Measurements from ENCODE around the gene TBC1D16. TPM values are rescaled to one million over a fixed set of nuclear protein-coding genes. Genes with fewer than 3 reads are reported as not detected.

Gene TBC1D16
- total RNA-seq, 1 donor = 68.8 TPM

- no peaks in the 10 kb centered on the region for H3K9me3 ChIP-seq (ENCODE audit: low read depth, low read length)
- peaks cover 8% of the 10 kb centered on the region for H3K4me1 ChIP-seq (ENCODE audit: insufficient read depth, low read length)
- H2AFZ ChIP-seq (ENCODE audit: low read length) = no peak overlapping the region
- no peaks in the 10 kb centered on the region for H4K20me1 ChIP-seq (ENCODE audit: insufficient read depth, low read length)
- DNase-seq (ENCODE audit: insufficient read length, low spot score, missing footprints) = no peak
- H3K4me3 ChIP-seq (ENCODE audit: insufficient read depth, low read length) = no peak overlapping the region
- no peak overlapping the region for H3K4me2 ChIP-seq (ENCODE audit: insufficient read depth, low read length)
- no peak overlapping the region for H3K27ac ChIP-seq (ENCODE audit: low read depth, low read length)
- H3K79me2 ChIP-seq (ENCODE audit: insufficient read depth, low read length) = no peaks in the 10 kb centered on the region
- TF ChIP-seq, protein P1, sequence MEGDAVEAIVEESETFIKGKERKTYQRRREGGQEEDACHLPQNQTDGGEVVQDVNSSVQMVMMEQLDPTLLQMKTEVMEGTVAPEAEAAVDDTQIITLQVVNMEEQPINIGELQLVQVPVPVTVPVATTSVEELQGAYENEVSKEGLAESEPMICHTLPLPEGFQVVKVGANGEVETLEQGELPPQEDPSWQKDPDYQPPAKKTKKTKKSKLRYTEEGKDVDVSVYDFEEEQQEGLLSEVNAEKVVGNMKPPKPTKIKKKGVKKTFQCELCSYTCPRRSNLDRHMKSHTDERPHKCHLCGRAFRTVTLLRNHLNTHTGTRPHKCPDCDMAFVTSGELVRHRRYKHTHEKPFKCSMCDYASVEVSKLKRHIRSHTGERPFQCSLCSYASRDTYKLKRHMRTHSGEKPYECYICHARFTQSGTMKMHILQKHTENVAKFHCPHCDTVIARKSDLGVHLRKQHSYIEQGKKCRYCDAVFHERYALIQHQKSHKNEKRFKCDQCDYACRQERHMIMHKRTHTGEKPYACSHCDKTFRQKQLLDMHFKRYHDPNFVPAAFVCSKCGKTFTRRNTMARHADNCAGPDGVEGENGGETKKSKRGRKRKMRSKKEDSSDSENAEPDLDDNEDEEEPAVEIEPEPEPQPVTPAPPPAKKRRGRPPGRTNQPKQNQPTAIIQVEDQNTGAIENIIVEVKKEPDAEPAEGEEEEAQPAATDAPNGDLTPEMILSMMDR (IDR thresholded peaks at IDR 0.05; ENCODE audit: extremely low read depth, low read depth, low read length) = no peak
- H3K27me3 ChIP-seq (ENCODE audit: insufficient read depth, low read length) = peaks cover 40% of the 10 kb centered on the region
- no peaks in the 10 kb centered on the region for H3K36me3 ChIP-seq (ENCODE audit: insufficient read depth, low read length)
Observed at GRCh38 chr17:79930062-79930876, 105.4 kb downstream of the TBC1D16 start.

- Histone ChIP-seq H3K4me2 (ENCODE audit: insufficient read depth, low read length) (no peak overlapping the region), H3K27ac (ENCODE audit: low read depth, low read length) (no peak overlapping the region), H3K4me3 (ENCODE audit: insufficient read depth, low read length) (no peak overlapping the region), H3K27me3 (ENCODE audit: insufficient read depth, low read length) (peaks cover 40% of the 10 kb centered on the region), H4K20me1 (ENCODE audit: insufficient read depth, low read length) (no peaks in the 10 kb centered on the region), H2AFZ (ENCODE audit: low read length) (no peak overlapping the region), H3K79me2 (ENCODE audit: insufficient read depth, low read length) (no peaks in the 10 kb centered on the region), H3K36me3 (ENCODE audit: insufficient read depth, low read length) (no peaks in the 10 kb centered on the region), H3K4me1 (ENCODE audit: insufficient read depth, low read length) (peaks cover 8% of the 10 kb centered on the region), H3K9me3 (ENCODE audit: low read depth, low read length) (no peaks in the 10 kb centered on the region)
- no peak for DNase-seq (ENCODE audit: insufficient read length, low spot score, missing footprints)
- TF ChIP-seq, protein P1 (IDR thresholded peaks at IDR 0.05; ENCODE audit: extremely low read depth, low read depth, low read length) = no peak
Observed at GRCh38 chr17:79929257-79930061, 106.2 kb downstream of the TBC1D16 start.

- TF ChIP-seq, protein P1 (IDR thresholded peaks at IDR 0.05; ENCODE audit: extremely low read depth, low read depth, low read length) = no peak
- H3K4me1 ChIP-seq (ENCODE audit: insufficient read depth, low read length) = peaks cover 3% of the 10 kb centered on the region
- no peak overlapping the region for H3K4me2 ChIP-seq (ENCODE audit: insufficient read depth, low read length)
- no peak overlapping the region for H3K27ac ChIP-seq (ENCODE audit: low read depth, low read length)
- H3K9me3 ChIP-seq (ENCODE audit: low read depth, low read length) = no peaks in the 10 kb centered on the region
- H3K27me3 ChIP-seq (ENCODE audit: insufficient read depth, low read length) = peaks cover 40% of the 10 kb centered on the region
- H3K36me3 ChIP-seq (ENCODE audit: insufficient read depth, low read length) = no peaks in the 10 kb centered on the region
- no peaks in the 10 kb centered on the region for H3K79me2 ChIP-seq (ENCODE audit: insufficient read depth, low read length)
- no peak for DNase-seq (ENCODE audit: insufficient read length, low spot score, missing footprints)
- H4K20me1 ChIP-seq (ENCODE audit: insufficient read depth, low read length) = no peaks in the 10 kb centered on the region
- no peak overlapping the region for H2AFZ ChIP-seq (ENCODE audit: low read length)
- no peak overlapping the region for H3K4me3 ChIP-seq (ENCODE audit: insufficient read depth, low read length)
Observed at GRCh38 chr17:79928502-79929256, 107.0 kb downstream of the TBC1D16 start.
